Measurements from ENCODE around the gene GNAQ. TPM values are rescaled to one million over a fixed set of nuclear protein-coding genes. Genes with fewer than 3 reads are reported as not detected.

Gene GNAQ
- polyA plus RNA-seq, 2 of the 4 experiments (the other 2 are of a cell fraction): 17.9 to 60.0 TPM

DNA sequence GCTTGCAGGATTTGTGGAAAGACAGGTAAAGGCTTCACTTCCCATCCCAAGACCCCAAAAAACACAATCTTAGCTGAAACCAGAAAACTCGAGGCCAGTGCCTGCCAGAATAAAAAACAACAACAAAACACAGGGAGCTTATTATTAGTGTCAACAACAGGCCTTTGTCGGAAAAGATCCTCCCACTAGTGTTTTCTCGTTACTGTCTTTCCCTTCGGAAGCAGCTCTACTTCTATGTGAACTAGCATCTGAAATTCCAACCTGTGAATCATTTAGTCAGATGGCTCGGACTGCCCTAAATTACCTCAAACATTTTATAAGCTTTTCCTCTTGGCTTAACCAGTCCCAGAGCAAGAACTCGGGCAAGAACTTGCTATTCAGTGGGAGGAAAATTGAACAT, 261.3 kb downstream of the GNAQ start:
- WGBS (ENCODE audit: missing lambda C conversion rate): 82% methylated on average over 6 of the region's 6 CpGs
- ATAC-seq (no peak), FAIRE-seq (no peak), DNase-seq (ENCODE audit: low read depth in 1 of 2, low spot score in 1 of 2) (no peak)
- ChIA-PET POLR2A (no interaction called here), CTCF (interaction anchor here (1.1 to 2.0 kb wide), 3 partner anchors 71 to 336 kb away, joined by 3 to 7 read pairs (median 4); no protein-coding TSS in a partner anchor)
- H3K4me1 ChIP-seq: no peaks in the 10 kb centered on the region
- no peak overlapping the region for H3K4me3 ChIP-seq
- H3K9me3 ChIP-seq: no peaks in the 10 kb centered on the region
- H3K4me2 ChIP-seq: no peak overlapping the region
- H3K27ac ChIP-seq: no peak overlapping the region
- TF ChIP-seq EP300 (IDR thresholded peaks at IDR 0.05): no peak

DNA sequence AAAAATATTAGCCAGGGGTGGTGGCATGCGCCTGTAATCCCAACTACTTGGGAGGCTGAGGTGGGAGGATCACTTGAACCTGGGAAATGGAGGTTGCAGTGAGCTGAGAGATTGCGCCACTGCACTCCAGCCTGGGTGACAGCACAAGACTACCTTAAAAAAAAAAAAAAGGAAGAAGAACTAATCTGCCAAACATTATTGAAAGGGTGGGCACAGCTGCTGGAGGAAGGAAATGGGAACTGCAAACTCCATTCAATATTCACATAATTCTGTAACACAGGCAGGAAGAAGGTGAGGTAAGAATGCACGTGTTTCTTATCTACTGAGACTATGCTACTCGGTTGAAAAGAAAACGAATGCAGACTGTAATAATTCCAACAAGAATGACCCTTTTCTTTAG, 262.4 kb downstream of the GNAQ start:
- ATAC-seq (no peak), DNase-seq (ENCODE audit: low read depth in 1 of 2, low spot score in 1 of 2) (no peak), FAIRE-seq (no peak)
- no peaks in the 10 kb centered on the region for H3K4me1 ChIP-seq
- no peak overlapping the region for H3K4me3 ChIP-seq
- no peaks in the 10 kb centered on the region for H3K9me3 ChIP-seq
- TF ChIP-seq ESRRA (IDR thresholded peaks at IDR 0.05; ENCODE audit: borderline replicate concordance, low read length) (no peak), BHLHE40 (IDR thresholded peaks at IDR 0.05; ENCODE audit: low read depth, low read length) (no peak), RARB (CRISPR knock-in tag; IDR thresholded peaks at IDR 0.05) (no peak), TP53 (CRISPR knock-in tag; IDR thresholded peaks at IDR 0.05) (no peak), CBX2 (IDR thresholded peaks at IDR 0.05; ENCODE audit: borderline replicate concordance, low read depth) (no peak), POLR2AphosphoS2 (conservative IDR thresholded peaks at IDR 0.05; ENCODE audit: low read length) (no peak), MAZ (IDR thresholded peaks at IDR 0.05; ENCODE audit: borderline replicate concordance, low read depth, low read length) (no peak)
- no peak overlapping the region for H3K4me2 ChIP-seq
- ChIA-PET POLR2A (no interaction called here), CTCF (interaction anchor here (0.6 to 1.0 kb wide), 3 partner anchors 19 to 474 kb away, joined by 3 to 4 read pairs (median 3); no protein-coding TSS in a partner anchor)
- no peak overlapping the region for H3K27ac ChIP-seq
- WGBS (ENCODE audit: missing lambda C conversion rate): 94% methylated on average over 5 of the region's 5 CpGs

GRCh38 chr9:77766587-77766986, 265.0 kb downstream of the GNAQ start:
- ChIA-PET POLR2A (no interaction called here), CTCF (interaction anchor here (1.8 kb wide), 2 partner anchors 19 to 269 kb away, joined by 6 to 7 read pairs; no protein-coding TSS in a partner anchor)
- no peak overlapping the region for H3K27ac ChIP-seq
- no peaks in the 10 kb centered on the region for H3K9me3 ChIP-seq
- H3K4me2 ChIP-seq: no peak overlapping the region
- H3K4me3 ChIP-seq: no peak overlapping the region
- no peak for TF ChIP-seq RNF2 (IDR thresholded peaks at IDR 0.05; ENCODE audit: borderline replicate concordance, low read depth)
- no peak for TF ChIP-seq ZFP36 (IDR thresholded peaks at IDR 0.05; ENCODE audit: borderline replicate concordance, partially characterized antibody)
- TF ChIP-seq JUNB (IDR thresholded peaks at IDR 0.05): no peak
- no peak for TF ChIP-seq SMC3 (IDR thresholded peaks at IDR 0.05)
- no peak for TF ChIP-seq RFX5 (IDR thresholded peaks at IDR 0.05)
- no peak for TF ChIP-seq POLR2A (IDR thresholded peaks at IDR 0.05; ENCODE audit: low read length)
- no peak for TF ChIP-seq CEBPB (IDR thresholded peaks at IDR 0.05)
- no peak for TF ChIP-seq HOXA7 (CRISPR knock-in tag; IDR thresholded peaks at IDR 0.05)
- DNase-seq (ENCODE audit: low read depth in 1 of 2, low spot score in 1 of 2): no peak
- H3K4me1 ChIP-seq: peaks cover 13% of the 10 kb centered on the region
- WGBS (ENCODE audit: missing lambda C conversion rate): 81% methylated on average over 3 of the region's 3 CpGs
- ATAC-seq: no peak
- no peak for FAIRE-seq

- no peak overlapping the region for H3K4me2 ChIP-seq
- H3K4me3 ChIP-seq: no peak overlapping the region
- 90% methylated on average over 2 of the region's 2 CpGs for WGBS (ENCODE audit: missing lambda C conversion rate)
- ChIA-PET POLR2A (no interaction called here), CTCF (interaction anchor here (0.8 to 3.1 kb wide), 4 partner anchors 19 to 332 kb away, joined by 4 to 10 read pairs (median 6); no protein-coding TSS in a partner anchor)
- FAIRE-seq (no peak), DNase-seq (ENCODE audit: low read depth in 1 of 2, low spot score in 1 of 2) (no peak), ATAC-seq (no peak)
- H3K4me1 ChIP-seq: peaks cover 13% of the 10 kb centered on the region
- no peak overlapping the region for H3K27ac ChIP-seq
- H3K9me3 ChIP-seq: no peaks in the 10 kb centered on the region
- TF ChIP-seq PBX3 (IDR thresholded peaks at IDR 0.05): no peak
- TF ChIP-seq PHF8 (IDR thresholded peaks at IDR 0.05; ENCODE audit: borderline replicate concordance, low read depth): no peak
- no peak for TF ChIP-seq HOXA7 (CRISPR knock-in tag; IDR thresholded peaks at IDR 0.05)
- TF ChIP-seq ZC3H11A (IDR thresholded peaks at IDR 0.05): no peak
- no peak for TF ChIP-seq POLR2A (IDR thresholded peaks at IDR 0.05; ENCODE audit: low read length)
- no peak for TF ChIP-seq FOSB (CRISPR knock-in tag; IDR thresholded peaks at IDR 0.05)
- TF ChIP-seq KDM1A (IDR thresholded peaks at IDR 0.05; ENCODE audit: low read depth): no peak
- TF ChIP-seq ZSCAN20 (CRISPR knock-in tag; IDR thresholded peaks at IDR 0.05): no peak
- TF ChIP-seq, protein P1, sequence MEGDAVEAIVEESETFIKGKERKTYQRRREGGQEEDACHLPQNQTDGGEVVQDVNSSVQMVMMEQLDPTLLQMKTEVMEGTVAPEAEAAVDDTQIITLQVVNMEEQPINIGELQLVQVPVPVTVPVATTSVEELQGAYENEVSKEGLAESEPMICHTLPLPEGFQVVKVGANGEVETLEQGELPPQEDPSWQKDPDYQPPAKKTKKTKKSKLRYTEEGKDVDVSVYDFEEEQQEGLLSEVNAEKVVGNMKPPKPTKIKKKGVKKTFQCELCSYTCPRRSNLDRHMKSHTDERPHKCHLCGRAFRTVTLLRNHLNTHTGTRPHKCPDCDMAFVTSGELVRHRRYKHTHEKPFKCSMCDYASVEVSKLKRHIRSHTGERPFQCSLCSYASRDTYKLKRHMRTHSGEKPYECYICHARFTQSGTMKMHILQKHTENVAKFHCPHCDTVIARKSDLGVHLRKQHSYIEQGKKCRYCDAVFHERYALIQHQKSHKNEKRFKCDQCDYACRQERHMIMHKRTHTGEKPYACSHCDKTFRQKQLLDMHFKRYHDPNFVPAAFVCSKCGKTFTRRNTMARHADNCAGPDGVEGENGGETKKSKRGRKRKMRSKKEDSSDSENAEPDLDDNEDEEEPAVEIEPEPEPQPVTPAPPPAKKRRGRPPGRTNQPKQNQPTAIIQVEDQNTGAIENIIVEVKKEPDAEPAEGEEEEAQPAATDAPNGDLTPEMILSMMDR (IDR thresholded peaks at IDR 0.05): no peak
- TF ChIP-seq, protein P2, sequence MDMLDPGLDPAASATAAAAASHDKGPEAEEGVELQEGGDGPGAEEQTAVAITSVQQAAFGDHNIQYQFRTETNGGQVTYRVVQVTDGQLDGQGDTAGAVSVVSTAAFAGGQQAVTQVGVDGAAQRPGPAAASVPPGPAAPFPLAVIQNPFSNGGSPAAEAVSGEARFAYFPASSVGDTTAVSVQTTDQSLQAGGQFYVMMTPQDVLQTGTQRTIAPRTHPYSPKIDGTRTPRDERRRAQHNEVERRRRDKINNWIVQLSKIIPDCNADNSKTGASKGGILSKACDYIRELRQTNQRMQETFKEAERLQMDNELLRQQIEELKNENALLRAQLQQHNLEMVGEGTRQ (IDR thresholded peaks at IDR 0.05): no peak
- TF ChIP-seq, protein P3, sequence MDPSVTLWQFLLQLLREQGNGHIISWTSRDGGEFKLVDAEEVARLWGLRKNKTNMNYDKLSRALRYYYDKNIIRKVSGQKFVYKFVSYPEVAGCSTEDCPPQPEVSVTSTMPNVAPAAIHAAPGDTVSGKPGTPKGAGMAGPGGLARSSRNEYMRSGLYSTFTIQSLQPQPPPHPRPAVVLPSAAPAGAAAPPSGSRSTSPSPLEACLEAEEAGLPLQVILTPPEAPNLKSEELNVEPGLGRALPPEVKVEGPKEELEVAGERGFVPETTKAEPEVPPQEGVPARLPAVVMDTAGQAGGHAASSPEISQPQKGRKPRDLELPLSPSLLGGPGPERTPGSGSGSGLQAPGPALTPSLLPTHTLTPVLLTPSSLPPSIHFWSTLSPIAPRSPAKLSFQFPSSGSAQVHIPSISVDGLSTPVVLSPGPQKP (IDR thresholded peaks at IDR 0.05; ENCODE audit: low read depth, low read length): no peak
- TF ChIP-seq RNF2 (IDR thresholded peaks at IDR 0.05; ENCODE audit: borderline replicate concordance, low read depth): no peak
- TF ChIP-seq POLR2AphosphoS2 (conservative IDR thresholded peaks at IDR 0.05; ENCODE audit: low read length): no peak
- no peak for TF ChIP-seq NR3C1 (IDR thresholded peaks at IDR 0.05)
- no peak for TF ChIP-seq EP300 (IDR thresholded peaks at IDR 0.05)
- no peak for TF ChIP-seq BHLHE40 (IDR thresholded peaks at IDR 0.05; ENCODE audit: low read depth, low read length)
- no peak for TF ChIP-seq RAD21 (conservative IDR thresholded peaks at IDR 0.05 in 1 of 2, IDR thresholded peaks at IDR 0.05 in 1 of 2)
Measured at GRCh38 chr9:77765781-77766259, 265.8 kb downstream of the GNAQ start.
